SK-N-SH (cell line): ENCODE results near the gene RBMS1. TPM values are rescaled to one million over a fixed set of nuclear protein-coding genes. Genes with fewer than 3 reads are reported as not detected.

Experiments
- CTCF ChIA-PET: fragments of 300-600, 350-600 bp; formaldehyde crosslinking; extraction: SDS; loops from one replicate; lab custom pipeline; 2021; lab: Yijun Ruan, JAX
- POLR2A ChIA-PET: fragments of 350-600 bp; sonication (Branson Sonifier 250); formaldehyde crosslinking; extraction: SDS; loops from one replicate; lab custom pipeline; 2020; ENCODE audit warnings: antibody characterized with exemption, inconsistent platforms; lab: Yijun Ruan, JAX
- DNase-seq: peaks from one replicate; pipeline ENCODE4 v3.0.0; 2012
- H2AFZ ChIP-seq: fragments of 200-600 bp; sonication (generic); 2 replicates; pipeline ENCODE4 v1.8.1; 2016; ENCODE audit warnings: antibody characterized with exemption, mild to moderate bottlenecking, low read depth
- H3F3A ChIP-seq: fragments of 200-600 bp; sonication (generic); replicated peaks from 2 replicates; pipeline ENCODE3; 2016; ENCODE audit warnings: antibody characterized with exemption, mild to moderate bottlenecking; ENCODE audit not compliant: insufficient read depth
- H3K27ac ChIP-seq, 2 experiments: fragments of 200-500 bp in 1 of 2; fragments of 200-600 bp in 1 of 2; sonication (Bioruptor generic) in 1 of 2; sonication (generic), shearing (Covaris generic) in 1 of 2; 2 replicates each; pipeline versions ENCODE4 v1.5.1 to v1.6.1; 2014 to 2016; ENCODE audit warnings: low read depth in 2 of 2, inconsistent platforms in 1 of 2, low read length in 1 of 2, mild to moderate bottlenecking in 1 of 2, mixed read lengths in 1 of 2
- H3K27me3 ChIP-seq: fragments of 200-600 bp; sonication (generic), shearing (Covaris generic); 2 replicates; pipeline ENCODE4 v1.6.1; 2016; ENCODE audit warnings: mixed run types; ENCODE audit not compliant: insufficient read depth
- H3K36me3 ChIP-seq, 2 experiments: fragments of 200-500 bp in 1 of 2; fragments of 200-600 bp in 1 of 2; sonication (Bioruptor generic) in 1 of 2; sonication (generic) in 1 of 2; replicated peaks in 1 of 2; 2 replicates each; pipeline versions ENCODE3 to v1.5.1; 2014 to 2016; ENCODE audit warnings: low read length in 1 of 2, mild to moderate bottlenecking in 1 of 2; ENCODE audit not compliant: insufficient read depth in 2 of 2, control insufficient read depth in 1 of 2
- H3K4me1 ChIP-seq, 2 experiments: fragments of 200-500 bp in 1 of 2; fragments of 200-600 bp in 1 of 2; sonication (Bioruptor generic) in 1 of 2; sonication (generic), shearing (Covaris generic) in 1 of 2; 2 replicates each; pipeline versions ENCODE4 v1.5.1 to v1.6.1; 2014 to 2016; ENCODE audit warnings: low read depth in 1 of 2, low read length in 1 of 2, mixed run types in 1 of 2; ENCODE audit not compliant: insufficient read depth in 2 of 2, control insufficient read depth in 1 of 2
- H3K4me2 ChIP-seq: fragments of 200-600 bp; sonication (generic), shearing (Covaris generic); 2 replicates; pipeline ENCODE4 v1.6.1; 2017; ENCODE audit warnings: mixed run types
- H3K4me3 ChIP-seq, 2 experiments: fragments of 200-500 bp in 1 of 2; fragments of 200-600 bp in 1 of 2; sonication (Bioruptor generic) in 1 of 2; sonication (generic), shearing (Covaris generic) in 1 of 2; 2 replicates each; pipeline versions ENCODE4 v1.5.1 to v1.8.1; 2014 to 2016; ENCODE audit warnings: low read depth in 2 of 2, inconsistent platforms in 1 of 2, low read length in 1 of 2, mild to moderate bottlenecking in 1 of 2, mixed read lengths in 1 of 2, moderate library complexity in 1 of 2
- H3K79me2 ChIP-seq: fragments of 200-600 bp; sonication (generic); 2 replicates; pipeline ENCODE4 v1.8.1; 2017; ENCODE audit warnings: mild to moderate bottlenecking; ENCODE audit not compliant: insufficient read depth
- H3K9ac ChIP-seq: fragments of 200-600 bp; sonication (generic); 2 replicates; pipeline ENCODE4 v1.6.1; 2017; ENCODE audit warnings: mixed run types
- H3K9me2 ChIP-seq: fragments of 200-600 bp; sonication (generic); 2 replicates; pipeline ENCODE4 v1.6.1; 2017; ENCODE audit warnings: mixed run types
- H3K9me3 ChIP-seq: fragments of 200-600 bp; sonication (generic); 2 replicates; pipeline ENCODE4 v1.6.1; 2017; ENCODE audit warnings: mixed run types, mild to moderate bottlenecking, moderate library complexity
- H4K20me1 ChIP-seq: fragments of 200-600 bp; sonication (generic); 2 replicates; pipeline ENCODE4 v1.6.1; 2017; ENCODE audit warnings: mild to moderate bottlenecking, mixed run types; ENCODE audit not compliant: insufficient read depth
- CHD2 ChIP-seq: fragments of 150-350 bp; IDR thresholded peaks from 2 replicates; pipeline ENCODE4 v1.6.1; 2018; ENCODE audit warnings: low read length; ENCODE audit not compliant: partially characterized antibody
- EZH2phosphoT487 ChIP-seq: fragments of 200-600 bp; sonication (generic); IDR thresholded peaks from 2 replicates; pipeline ENCODE4 v1.6.1; 2017; ENCODE audit warnings: low read depth, mixed run types, mild to moderate bottlenecking, antibody characterized with exemption, moderate library complexity, borderline replicate concordance
- FOSL2 ChIP-seq: IDR thresholded peaks from 2 replicates; pipeline ENCODE4 v1.4.0; 2012; ENCODE audit warnings: low read depth, mild to moderate bottlenecking, moderate library complexity, borderline replicate concordance
- FOXJ3 ChIP-seq: sonication (generic); formaldehyde crosslinking; IDR thresholded peaks from 2 replicates; pipeline ENCODE4 v1.5.1; 2020; ENCODE audit warnings: mild to moderate bottlenecking, missing genetic modification reagents
- GATA2 ChIP-seq: sonication (generic); formaldehyde crosslinking; IDR thresholded peaks from 2 replicates; pipeline ENCODE4 v1.5.0; 2020; ENCODE audit warnings: mild to moderate bottlenecking, missing genetic modification reagents
- IRF3 ChIP-seq: fragments of 150-350 bp; IDR thresholded peaks from 2 replicates; pipeline ENCODE4 v1.6.1; 2016; ENCODE audit warnings: mild to moderate bottlenecking, low read depth, low read length
- JUND ChIP-seq: IDR thresholded peaks from 2 replicates; pipeline ENCODE4 v1.4.0; 2012
- MXI1 ChIP-seq: IDR thresholded peaks from 2 replicates; pipeline ENCODE4 v1.6.1; 2012; ENCODE audit warnings: mild to moderate bottlenecking, low read depth, low read length, improper control_type of control experiment
- NFIC ChIP-seq: IDR thresholded peaks from 2 replicates; pipeline ENCODE4 v1.4.0; 2012; ENCODE audit warnings: borderline replicate concordance
- NRF1 ChIP-seq: IDR thresholded peaks from 2 replicates; pipeline ENCODE4 v1.6.1; 2012; ENCODE audit warnings: low read depth, mild to moderate bottlenecking, low read length
- RAD21 ChIP-seq: IDR thresholded peaks from 2 replicates; pipeline ENCODE4 v1.6.1; 2012; ENCODE audit warnings: mild to moderate bottlenecking, low read length
- RCOR1 ChIP-seq: fragments of 150-350 bp; IDR thresholded peaks from 2 replicates; pipeline ENCODE4 v1.6.1; 2017; ENCODE audit warnings: antibody characterized with exemption, low read length
- REST ChIP-seq: IDR thresholded peaks from 2 replicates; pipeline ENCODE4 v1.6.1; 2012; ENCODE audit warnings: mild to moderate bottlenecking, low read depth, low read length, moderate library complexity
- RFX5 ChIP-seq: IDR thresholded peaks from 2 replicates; pipeline ENCODE4 v1.6.1; 2012; ENCODE audit warnings: mild to moderate bottlenecking, improper control_type of control experiment, low read length
- RXRA ChIP-seq: IDR thresholded peaks from 2 replicates; pipeline ENCODE4 v1.4.0; 2012; ENCODE audit warnings: low read depth, mild to moderate bottlenecking, borderline replicate concordance
- SIN3A ChIP-seq: IDR thresholded peaks from 2 replicates; pipeline ENCODE4 v1.6.1; 2012; ENCODE audit warnings: low read depth, mild to moderate bottlenecking, low read length, moderate library complexity, borderline replicate concordance
- SMC3 ChIP-seq: IDR thresholded peaks from 2 replicates; pipeline ENCODE4 v1.6.1; 2012; ENCODE audit warnings: low read depth, low read length, improper control_type of control experiment
- TCF12 ChIP-seq: IDR thresholded peaks from 2 replicates; pipeline ENCODE4 v1.4.0; 2012
- USF1 ChIP-seq: IDR thresholded peaks from 2 replicates; pipeline ENCODE4 v1.4.0; 2012; ENCODE audit warnings: low read depth, borderline replicate concordance
- ZBTB33 ChIP-seq: IDR thresholded peaks from 2 replicates; pipeline ENCODE4 v1.4.0; 2012; ENCODE audit warnings: low read depth, borderline replicate concordance
- polyA plus RNA-seq, 3 experiments: library from polyadenylated mRNA; depleted of rRNA; stranded (reverse); fragments of >200 nt; gene quantifications; 2 replicates each; pipeline ENCODE4 v1.2.3, GENCODE V29; 2012

The RBMS1 gene
- polyA plus RNA-seq, 1 of the 3 experiments (the other 2 are of a cell fraction), result 56.5 TPM

- TF ChIP-seq REST, result no peak
- no peak for TF ChIP-seq CHD2
- no peak for TF ChIP-seq IRF3
- TF ChIP-seq EZH2phosphoT487, result no peak
- peak; percentile 87 for TF ChIP-seq GATA2 (CRISPR knock-in tag)
Observed at GRCh38 chr2:160252278-160252887, 241.2 kb downstream of the RBMS1 start (continued).

GRCh38 chr2:160251569-160251968, 242.0 kb downstream of the RBMS1 start:
- no peak overlapping the region for H3K4me3 ChIP-seq
- H3K9ac ChIP-seq, result no peak overlapping the region
- ChIA-PET POLR2A (no interaction called here), CTCF (interaction anchor here (0.6 to 4.1 kb wide), 36 partner anchors 9 to 1020 kb away, joined by 3 to 47 read pairs (median 4); no protein-coding TSS in a partner anchor)
- no peak overlapping the region; a peak in 1 of 4 replicates for H3K27ac ChIP-seq
- no peaks in the 10 kb centered on the region for H3K9me3 ChIP-seq
- H3K4me1 ChIP-seq, result peaks cover 0 to 8% of the 10 kb centered on the region in 2 experiments; a peak in 2 of 4 replicates
- no peaks in the 10 kb centered on the region for H3K27me3 ChIP-seq
- no peaks in the 10 kb centered on the region for H3K79me2 ChIP-seq
- no peaks in the 10 kb centered on the region for H3K36me3 ChIP-seq
- TF ChIP-seq FOSL2 (no peak), JUND (no peak), EZH2phosphoT487 (no peak), SIN3A (no peak), RCOR1 (no peak), USF1 (no peak), GATA2 (CRISPR knock-in tag) (no peak), NRF1 (no peak), ZBTB33 (no peak), TCF12 (no peak), MXI1 (no peak), FOXJ3 (no peak), SMC3 (no peak), RXRA (no peak), REST (no peak), RAD21 (no peak), NFIC (no peak), RFX5 (no peak)
- no peak for DNase-seq
- no peaks in the 10 kb centered on the region for H3F3A ChIP-seq
- H2AFZ ChIP-seq, result peak overlapping the region; percentile 8; the same call in 1 of the 2 replicates
- H4K20me1 ChIP-seq, result no peaks in the 10 kb centered on the region
- no peaks in the 10 kb centered on the region for H3K9me2 ChIP-seq
- H3K4me2 ChIP-seq, result no peak overlapping the region
